Heart left ventricle (tissue), 13 donors: Measurements from ENCODE around the gene CACNA1C.

ENCODE experiments used
- CTCF ChIP-seq, 12 donors: fragments of 200-600 bp; sonication (generic) in 4 of 12; IDR thresholded peaks; one replicate each; pipeline versions ENCODE4 v1.5.0 to v1.8.0; 2018 to 2022; ENCODE audit warnings: antibody characterized with exemption in 12 of 12, mild to moderate bottlenecking in 5 of 12
- POLR2A ChIP-seq, 2 donors: fragments of 450-650 bp; IDR thresholded peaks; one replicate each; pipeline ENCODE4 v1.6.1; 2017; ENCODE audit warnings: antibody characterized with exemption in 2 of 2, mild to moderate bottlenecking in 2 of 2, moderate library complexity in 2 of 2
- donor health status: ischemic (EF 13 %, LVEDD 7.1; RV severe dilation, severe dysfunction).
- donor health status: DM: no; HTN: yes; CAD: no.
- donor health status: DM: no; HTN: no; CAD: no.
- donor health status: ischemic (EF 25% LVEDD 6.9; RV normal size, moderate dysfunction).
- donor health status: ischemic (EF 25% LVEDD 5.7; RV mildly dilated, moderate dysfunction).
- donor health status: ischemic (EF 35%, LVEDD 5.7; RV mildly dilated, moderate dysfunction).
- donor health status: nonischemic (EF 11% LVEDD 7.7; RV severe dilation, severe dysfunction).
- donor health status: DM: yes; HTN: yes; CAD: no.
- donor health status: PGD.
- donor health status: ischemic (EF 29% LVEDD 5.4; RV normal size, mild dysfunction).
- donor health status: nonischemic (EF 23%, LVEDD 6.1; RV moderate dilation, normal function).

GRCh38 chr12:2335513-2335912, 282.7 kb downstream of the CACNA1C start:
- TF ChIP-seq CTCF (IDR thresholded peaks at IDR 0.05) (no peak), POLR2A (IDR thresholded peaks at IDR 0.05) (no peak)
